Stomach (tissue), 4 donors: ENCODE data around the gene ZNF785.
"Not testable (repeated sequence)": the region's sequence is repeated elsewhere in the genome, so short reads cannot be mapped to it uniquely, and the experiment has no call there.

Experiments
- EP300 ChIP-seq: sonication (generic); formaldehyde crosslinking; IDR thresholded peaks from one replicate; pipeline ENCODE4 v1.6.1; 2017; ENCODE audit warnings: antibody characterized with exemption
- POLR2A ChIP-seq, 4 donors: fragments of 450-650 bp; IDR thresholded peaks; one replicate each; pipeline ENCODE4 v1.6.1; 2016; ENCODE audit warnings: antibody characterized with exemption in 4 of 4, control low read depth in 2 of 4, mild to moderate bottlenecking in 1 of 4, moderate library complexity in 1 of 4
- POLR2AphosphoS5 ChIP-seq, 3 donors: sonication (generic); formaldehyde crosslinking; IDR thresholded peaks; one replicate each; pipeline ENCODE4 v1.6.1; 2016; ENCODE audit warnings: antibody characterized with exemption in 3 of 3
- TF ChIP-seq, protein P1 (sequence below), 7 experiments: fragments of 450-650 bp in 4 of 7; fragments of 200-600 bp in 3 of 7; sonication (generic) in 3 of 7; IDR thresholded peaks; one replicate each; pipeline ENCODE4 v1.5.1; 2016 to 2019; ENCODE audit warnings: antibody characterized with exemption in 7 of 7, control low read depth in 2 of 7, mild to moderate bottlenecking in 1 of 7

DNA sequence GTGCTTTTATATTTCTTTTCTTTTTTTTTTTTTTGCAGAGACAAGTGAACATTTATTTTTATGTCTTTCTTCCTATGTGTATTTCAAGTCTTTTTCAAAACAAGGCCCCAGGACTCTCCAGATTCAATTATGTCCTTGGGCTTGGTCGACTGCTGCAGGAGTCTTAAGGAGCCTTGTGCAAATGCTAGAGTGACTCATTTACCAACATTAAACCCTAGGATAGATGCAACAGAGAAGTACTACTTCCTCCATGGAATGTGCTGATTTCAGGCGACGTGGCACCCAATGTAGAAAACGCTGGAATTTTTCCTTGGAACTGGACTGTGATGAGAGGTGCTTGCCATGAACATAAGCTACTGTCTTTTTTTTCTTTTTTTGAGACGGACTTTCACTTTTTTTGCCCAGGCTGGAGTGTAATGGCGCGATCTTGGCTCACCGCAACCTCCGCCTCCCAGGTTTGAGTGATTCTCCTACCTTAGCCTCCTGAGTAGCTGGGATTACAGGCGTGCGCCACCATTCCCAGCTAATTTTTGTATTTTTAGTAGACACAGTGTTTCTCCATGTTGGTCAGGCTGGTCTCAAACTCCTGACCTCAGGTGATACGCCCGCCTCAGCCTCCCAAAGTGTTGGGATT, 49.0 kb downstream of the ZNF785 start:
- TF ChIP-seq, protein P1, sequence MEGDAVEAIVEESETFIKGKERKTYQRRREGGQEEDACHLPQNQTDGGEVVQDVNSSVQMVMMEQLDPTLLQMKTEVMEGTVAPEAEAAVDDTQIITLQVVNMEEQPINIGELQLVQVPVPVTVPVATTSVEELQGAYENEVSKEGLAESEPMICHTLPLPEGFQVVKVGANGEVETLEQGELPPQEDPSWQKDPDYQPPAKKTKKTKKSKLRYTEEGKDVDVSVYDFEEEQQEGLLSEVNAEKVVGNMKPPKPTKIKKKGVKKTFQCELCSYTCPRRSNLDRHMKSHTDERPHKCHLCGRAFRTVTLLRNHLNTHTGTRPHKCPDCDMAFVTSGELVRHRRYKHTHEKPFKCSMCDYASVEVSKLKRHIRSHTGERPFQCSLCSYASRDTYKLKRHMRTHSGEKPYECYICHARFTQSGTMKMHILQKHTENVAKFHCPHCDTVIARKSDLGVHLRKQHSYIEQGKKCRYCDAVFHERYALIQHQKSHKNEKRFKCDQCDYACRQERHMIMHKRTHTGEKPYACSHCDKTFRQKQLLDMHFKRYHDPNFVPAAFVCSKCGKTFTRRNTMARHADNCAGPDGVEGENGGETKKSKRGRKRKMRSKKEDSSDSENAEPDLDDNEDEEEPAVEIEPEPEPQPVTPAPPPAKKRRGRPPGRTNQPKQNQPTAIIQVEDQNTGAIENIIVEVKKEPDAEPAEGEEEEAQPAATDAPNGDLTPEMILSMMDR (IDR thresholded peaks at IDR 0.05), result not testable (repeated sequence)
- TF ChIP-seq POLR2AphosphoS5 (IDR thresholded peaks at IDR 0.05); POLR2A (IDR thresholded peaks at IDR 0.05); EP300: not testable (repeated sequence)
